Right atrium auricular region (tissue), 2 donors: ENCODE measurements around the gene FRMD4A. TPM values are rescaled to one million over a fixed set of nuclear protein-coding genes. Genes with fewer than 3 reads are reported as not detected.

Experiments used
- DNase-seq: peaks from one replicate; pipeline ENCODE4 v3.0.0-alpha.2; 2019; ENCODE audit warnings: low spot score
- H3K27ac ChIP-seq, 2 donors: fragments of 200-600 bp; sonication (generic); 1 replicate in 1 of 2; 2 replicates in 1 of 2; pipeline ENCODE4 v1.5.1; 2016 to 2019
- H3K27me3 ChIP-seq, 2 donors: fragments of 200-600 bp; sonication (generic); one replicate each; pipeline versions ENCODE4 v1.5.1 to v1.6.0; 2017 to 2019
- H3K36me3 ChIP-seq: fragments of 200-600 bp; sonication (generic); one replicate; pipeline ENCODE4 v1.5.1; 2016
- H3K4me1 ChIP-seq, 2 donors: fragments of 200-600 bp; sonication (generic); one replicate each; pipeline versions ENCODE4 v1.5.1 to v1.6.0; 2017 to 2019
- H3K4me3 ChIP-seq, 2 donors: fragments of 200-600 bp; sonication (generic); 1 replicate in 1 of 2; 2 replicates in 1 of 2; pipeline ENCODE4 v1.5.1; 2017 to 2019; ENCODE audit warnings: mild to moderate bottlenecking in 1 of 2, moderate library complexity in 1 of 2
- H3K9me3 ChIP-seq, 2 donors: fragments of 200-600 bp; sonication (generic); one replicate each; pipeline ENCODE4 v1.5.1; 2019
- total RNA-seq, 2 donors: library from RNA; depleted of rRNA; stranded (reverse); fragments of >200 nt; gene quantifications; one replicate each; pipeline ENCODE4 v1.1.0, GENCODE V29; 2016
- TF ChIP-seq, protein P1 (sequence below), 2 donors: fragments of 200-600 bp; sonication (generic); IDR thresholded peaks; one replicate each; pipeline ENCODE4 v1.5.1; 2019; ENCODE audit warnings: antibody characterized with exemption in 2 of 2

FRMD4A gene
- total RNA-seq, 2 donors from 2014 or later, result 15.9 to 22.9 TPM

GRCh38 chr10:13613519-13613918, 717.2 kb downstream of the FRMD4A start:
- no peaks in the 10 kb centered on the region for H3K27me3 ChIP-seq
- no peaks in the 10 kb centered on the region for H3K9me3 ChIP-seq
- no peak for DNase-seq
- no peak overlapping the region for H3K27ac ChIP-seq
- H3K36me3 ChIP-seq, result peaks cover 53% of the 10 kb centered on the region
- H3K4me3 ChIP-seq, result no peak overlapping the region
- TF ChIP-seq, protein P1, sequence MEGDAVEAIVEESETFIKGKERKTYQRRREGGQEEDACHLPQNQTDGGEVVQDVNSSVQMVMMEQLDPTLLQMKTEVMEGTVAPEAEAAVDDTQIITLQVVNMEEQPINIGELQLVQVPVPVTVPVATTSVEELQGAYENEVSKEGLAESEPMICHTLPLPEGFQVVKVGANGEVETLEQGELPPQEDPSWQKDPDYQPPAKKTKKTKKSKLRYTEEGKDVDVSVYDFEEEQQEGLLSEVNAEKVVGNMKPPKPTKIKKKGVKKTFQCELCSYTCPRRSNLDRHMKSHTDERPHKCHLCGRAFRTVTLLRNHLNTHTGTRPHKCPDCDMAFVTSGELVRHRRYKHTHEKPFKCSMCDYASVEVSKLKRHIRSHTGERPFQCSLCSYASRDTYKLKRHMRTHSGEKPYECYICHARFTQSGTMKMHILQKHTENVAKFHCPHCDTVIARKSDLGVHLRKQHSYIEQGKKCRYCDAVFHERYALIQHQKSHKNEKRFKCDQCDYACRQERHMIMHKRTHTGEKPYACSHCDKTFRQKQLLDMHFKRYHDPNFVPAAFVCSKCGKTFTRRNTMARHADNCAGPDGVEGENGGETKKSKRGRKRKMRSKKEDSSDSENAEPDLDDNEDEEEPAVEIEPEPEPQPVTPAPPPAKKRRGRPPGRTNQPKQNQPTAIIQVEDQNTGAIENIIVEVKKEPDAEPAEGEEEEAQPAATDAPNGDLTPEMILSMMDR (IDR thresholded peaks at IDR 0.05), result peak in 1 of 2 donors; percentile 53
- no peaks in the 10 kb centered on the region for H3K4me1 ChIP-seq

GRCh38 chr10:13612654-13613373, 717.9 kb downstream of the FRMD4A start:
- no peak for DNase-seq
- Histone ChIP-seq H3K27me3 (no peaks in the 10 kb centered on the region), H3K4me3 (no peak overlapping the region), H3K27ac (no peak overlapping the region), H3K36me3 (peaks cover 53% of the 10 kb centered on the region), H3K9me3 (no peaks in the 10 kb centered on the region), H3K4me1 (no peaks in the 10 kb centered on the region)
- TF ChIP-seq, protein P1 (IDR thresholded peaks at IDR 0.05), result no peak

DNA sequence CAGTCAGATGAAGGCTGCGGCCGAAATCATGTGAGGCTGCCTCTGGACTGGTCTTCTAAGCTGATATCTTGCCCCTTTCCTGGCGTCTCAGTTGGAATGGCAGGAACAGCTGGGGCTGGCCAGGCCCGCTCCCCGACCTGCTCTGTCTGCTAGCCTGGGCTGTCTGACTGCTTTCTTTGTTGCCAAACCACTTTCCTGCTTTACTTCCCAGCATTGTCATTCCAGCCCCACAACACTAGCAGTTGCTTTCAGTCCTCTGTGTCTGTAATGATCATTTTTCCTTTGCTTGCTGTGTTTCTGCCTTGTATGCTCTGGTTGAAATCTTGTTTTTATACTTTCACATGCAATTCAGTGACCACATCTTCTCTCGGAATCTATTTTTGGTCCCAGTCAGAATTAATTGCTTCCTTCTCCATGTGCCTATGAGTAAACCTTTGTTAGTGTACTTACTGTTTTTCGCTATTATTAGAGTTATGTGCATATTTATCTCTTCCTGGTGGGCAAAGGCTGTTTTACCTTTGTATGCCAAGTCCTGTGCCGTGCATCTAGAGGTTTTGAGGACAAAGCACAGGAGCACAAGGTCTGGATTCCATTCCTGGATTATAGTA, 722.4 kb downstream of the FRMD4A start:
- no peaks in the 10 kb centered on the region for H3K4me1 ChIP-seq
- DNase-seq, result no peak
- TF ChIP-seq, protein P1 (IDR thresholded peaks at IDR 0.05), result no peak
- H3K27me3 ChIP-seq, result no peaks in the 10 kb centered on the region
- no peak overlapping the region for H3K4me3 ChIP-seq
- H3K36me3 ChIP-seq, result peaks cover 46% of the 10 kb centered on the region
- H3K9me3 ChIP-seq, result no peaks in the 10 kb centered on the region
- H3K27ac ChIP-seq, result no peak overlapping the region

DNA sequence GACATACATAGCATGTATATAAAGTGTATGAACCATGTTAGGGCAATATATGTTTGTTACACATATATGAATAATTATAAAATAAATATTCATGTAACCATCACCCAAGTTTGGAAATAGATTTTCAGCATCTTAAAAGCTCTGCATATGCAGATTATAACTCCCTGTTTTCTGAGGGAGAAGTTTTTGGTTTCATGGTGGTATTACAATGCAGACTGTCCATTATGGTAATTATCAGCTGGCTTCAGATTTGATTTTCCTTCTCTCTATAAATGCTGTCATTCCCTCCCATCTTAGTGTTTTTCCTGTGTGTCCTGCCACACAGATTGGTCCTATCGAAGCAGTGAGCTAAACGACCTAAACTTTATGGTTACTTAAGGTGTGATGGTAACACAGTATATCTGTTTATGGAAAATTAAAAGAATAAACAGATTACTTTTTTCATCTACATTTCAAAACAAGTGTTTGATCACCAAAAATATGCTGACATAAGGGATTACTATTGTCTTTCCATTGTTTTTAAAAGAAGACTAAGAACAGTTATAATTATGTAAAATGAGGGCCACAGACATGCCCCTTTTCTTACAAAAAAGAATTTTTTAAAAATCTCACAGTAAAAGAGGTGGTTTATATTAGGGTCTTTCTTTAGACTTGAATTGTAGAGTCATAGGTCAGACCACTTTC, 726.2 kb downstream of the FRMD4A start:
- DNase-seq, result no peak
- H3K27me3 ChIP-seq, result no peaks in the 10 kb centered on the region
- H3K27ac ChIP-seq, result no peak overlapping the region
- H3K4me1 ChIP-seq, result no peaks in the 10 kb centered on the region
- H3K36me3 ChIP-seq, result peaks cover 20% of the 10 kb centered on the region
- no peaks in the 10 kb centered on the region for H3K9me3 ChIP-seq
- no peak overlapping the region for H3K4me3 ChIP-seq
- TF ChIP-seq, protein P1 (IDR thresholded peaks at IDR 0.05), result no peak

DNA sequence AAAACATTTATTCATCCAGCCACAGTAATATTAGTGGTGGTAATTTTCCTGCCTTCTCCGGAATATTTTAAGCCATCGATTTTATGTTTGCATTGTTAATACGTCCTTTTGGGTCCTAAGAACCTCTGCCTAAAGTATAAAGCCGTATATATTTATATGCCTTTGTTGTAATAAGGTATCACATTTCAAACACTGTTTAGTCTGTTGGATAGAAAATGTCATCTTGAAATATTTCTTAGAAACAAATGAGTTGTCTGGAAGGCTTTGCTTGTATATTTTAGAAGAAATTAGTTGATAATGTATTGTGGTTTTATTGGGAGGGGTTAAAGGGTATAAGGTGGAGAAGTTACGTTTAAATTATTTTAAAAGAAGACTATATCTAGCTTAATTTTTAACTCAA, 732.8 kb downstream of the FRMD4A start:
- no peaks in the 10 kb centered on the region for H3K9me3 ChIP-seq
- TF ChIP-seq, protein P1 (IDR thresholded peaks at IDR 0.05), result no peak
- H3K36me3 ChIP-seq, result peaks cover 2% of the 10 kb centered on the region
- no peak overlapping the region for H3K4me3 ChIP-seq
- H3K4me1 ChIP-seq, result no peaks in the 10 kb centered on the region
- H3K27ac ChIP-seq, result no peak overlapping the region
- H3K27me3 ChIP-seq, result no peaks in the 10 kb centered on the region
- DNase-seq, result no peak
